Nephron progenitor cell (in vitro differentiated cells): Measurements from ENCODE around the gene PITX2.
A peak's percentile ranks its signal among the peaks of the same experiment; 100 is the strongest.

Experiments
- DNase-seq: peaks from one replicate; pipeline ENCODE4 v3.0.0; 2021
- H3K27ac Mint-ChIP-seq: 2 replicates; pipeline ENCODE4 v1.8.0; 2021; ENCODE audit warnings: mild to moderate bottlenecking, moderate library complexity, mixed read lengths
- H3K27me3 Mint-ChIP-seq: 2 replicates; pipeline ENCODE4 v1.8.0; 2021; ENCODE audit warnings: mild to moderate bottlenecking, low read depth, mixed read lengths; ENCODE audit not compliant: poor library complexity
- H3K36me3 Mint-ChIP-seq: 2 replicates; pipeline ENCODE4 v1.8.0; 2021; ENCODE audit warnings: low read depth, mixed read lengths
- H3K4me1 Mint-ChIP-seq: 2 replicates; pipeline ENCODE4 v1.8.0; 2021; ENCODE audit warnings: mixed read lengths
- H3K4me3 Mint-ChIP-seq: 2 replicates; pipeline ENCODE4 v1.8.0; 2021; ENCODE audit warnings: mild to moderate bottlenecking, moderate library complexity, mixed read lengths
- H3K9me3 Mint-ChIP-seq: 2 replicates; pipeline ENCODE4 v1.8.0; 2021; ENCODE audit warnings: mild to moderate bottlenecking, moderate library complexity, mixed read lengths
- TF ChIP-seq, protein P1 (sequence below): fragments of 200-600 bp; sonication (generic); IDR thresholded peaks from 2 replicates; pipeline ENCODE4 v1.5.0; 2021; ENCODE audit warnings: antibody characterized with exemption

Gene PITX2

DNA sequence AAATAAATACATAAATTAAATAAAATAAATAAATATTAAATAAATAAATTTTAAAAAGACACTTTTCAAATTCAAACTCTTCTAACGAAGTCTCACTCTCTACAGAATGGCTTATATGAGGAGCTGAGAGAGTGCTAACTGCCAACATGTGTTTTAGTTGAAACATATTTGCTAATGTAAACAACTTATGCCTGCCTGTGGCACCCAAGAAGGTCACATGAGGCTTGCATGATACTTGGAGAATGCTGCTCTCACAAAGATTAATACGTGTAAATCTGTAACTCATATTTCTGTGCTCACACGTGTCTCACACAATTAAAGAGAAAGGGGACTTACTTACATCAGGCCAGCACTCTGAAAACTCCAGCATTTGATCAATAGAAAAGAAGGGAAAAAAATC is 43.2 kb upstream of the PITX2 start:
- peaks cover 31% of the 10 kb centered on the region for H3K4me1 Mint-ChIP-seq
- no peak for DNase-seq
- H3K27ac Mint-ChIP-seq: no peak overlapping the region
- no peaks in the 10 kb centered on the region for H3K9me3 Mint-ChIP-seq
- no peak overlapping the region for H3K4me3 Mint-ChIP-seq
- TF ChIP-seq, protein P1, sequence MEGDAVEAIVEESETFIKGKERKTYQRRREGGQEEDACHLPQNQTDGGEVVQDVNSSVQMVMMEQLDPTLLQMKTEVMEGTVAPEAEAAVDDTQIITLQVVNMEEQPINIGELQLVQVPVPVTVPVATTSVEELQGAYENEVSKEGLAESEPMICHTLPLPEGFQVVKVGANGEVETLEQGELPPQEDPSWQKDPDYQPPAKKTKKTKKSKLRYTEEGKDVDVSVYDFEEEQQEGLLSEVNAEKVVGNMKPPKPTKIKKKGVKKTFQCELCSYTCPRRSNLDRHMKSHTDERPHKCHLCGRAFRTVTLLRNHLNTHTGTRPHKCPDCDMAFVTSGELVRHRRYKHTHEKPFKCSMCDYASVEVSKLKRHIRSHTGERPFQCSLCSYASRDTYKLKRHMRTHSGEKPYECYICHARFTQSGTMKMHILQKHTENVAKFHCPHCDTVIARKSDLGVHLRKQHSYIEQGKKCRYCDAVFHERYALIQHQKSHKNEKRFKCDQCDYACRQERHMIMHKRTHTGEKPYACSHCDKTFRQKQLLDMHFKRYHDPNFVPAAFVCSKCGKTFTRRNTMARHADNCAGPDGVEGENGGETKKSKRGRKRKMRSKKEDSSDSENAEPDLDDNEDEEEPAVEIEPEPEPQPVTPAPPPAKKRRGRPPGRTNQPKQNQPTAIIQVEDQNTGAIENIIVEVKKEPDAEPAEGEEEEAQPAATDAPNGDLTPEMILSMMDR: no peak
- no peaks in the 10 kb centered on the region for H3K36me3 Mint-ChIP-seq
- peaks cover 4% of the 10 kb centered on the region for H3K27me3 Mint-ChIP-seq

DNA sequence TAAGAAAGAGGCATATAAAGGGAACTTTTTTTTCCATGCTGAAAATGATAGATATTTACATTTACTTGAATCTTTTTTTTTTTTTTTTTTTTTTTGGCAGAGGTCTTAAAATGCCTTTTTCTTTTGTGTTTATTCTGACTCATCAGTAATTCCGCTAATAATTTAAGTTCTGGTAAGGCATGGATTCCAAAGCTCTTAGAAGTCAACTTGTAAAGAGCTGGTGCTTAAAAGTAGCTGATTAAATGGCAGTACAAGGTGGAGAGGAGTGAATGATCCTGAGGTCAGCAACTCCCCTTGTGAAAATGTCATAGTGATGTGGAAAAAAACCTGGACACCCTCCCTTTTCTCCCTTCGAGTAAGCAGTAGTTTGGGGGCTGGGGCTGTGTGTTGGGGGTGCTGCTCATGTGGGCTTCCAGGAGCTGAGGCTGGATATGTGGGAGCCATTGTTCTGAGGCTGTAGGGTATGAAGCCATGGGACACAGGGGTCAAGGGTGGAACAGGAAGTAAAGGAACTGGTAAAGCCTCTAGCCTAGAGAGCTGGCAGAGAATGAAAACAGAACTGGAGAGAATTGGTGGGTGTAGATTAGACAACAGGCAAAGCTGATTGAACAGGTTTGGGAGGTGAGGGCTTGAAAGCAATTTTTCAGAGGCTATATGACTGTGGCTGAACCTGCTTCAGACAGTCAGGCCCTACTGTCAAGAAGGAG is 41.0 kb upstream of the PITX2 start:
- Mint-ChIP-seq H3K9me3 (peaks cover 5% of the 10 kb centered on the region), H3K27me3 (no peaks in the 10 kb centered on the region), H3K27ac (peak overlapping the region; percentile 4), H3K36me3 (no peaks in the 10 kb centered on the region), H3K4me1 (peaks cover 24% of the 10 kb centered on the region), H3K4me3 (no peak overlapping the region)
- DNase-seq: no peak
- TF ChIP-seq, protein P1: no peak

DNA sequence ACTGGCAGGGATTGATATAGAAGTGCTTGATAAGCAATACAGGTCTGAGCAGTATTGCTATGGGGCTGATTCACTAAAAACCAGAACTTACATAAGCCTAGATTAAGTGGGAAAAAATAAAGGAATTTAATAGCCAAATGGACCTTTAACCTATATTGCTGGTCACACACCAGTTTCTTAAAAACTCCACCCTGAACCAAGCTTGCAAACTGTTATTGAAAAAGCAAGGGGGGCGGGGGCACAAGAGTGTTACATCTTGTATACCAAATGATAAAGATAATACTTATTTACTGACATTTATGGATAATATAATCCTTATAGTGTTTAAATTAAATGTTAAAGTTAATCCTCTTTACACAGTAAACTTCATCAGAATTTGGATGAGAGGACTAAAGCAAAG is 40.3 kb upstream of the PITX2 start:
- TF ChIP-seq, protein P1: no peak
- no peaks in the 10 kb centered on the region for H3K36me3 Mint-ChIP-seq
- H3K27me3 Mint-ChIP-seq: no peaks in the 10 kb centered on the region
- no peak for DNase-seq
- H3K9me3 Mint-ChIP-seq: peaks cover 8% of the 10 kb centered on the region
- H3K4me1 Mint-ChIP-seq: peaks cover 20% of the 10 kb centered on the region
- H3K27ac Mint-ChIP-seq: no peak overlapping the region
- no peak overlapping the region for H3K4me3 Mint-ChIP-seq

DNA sequence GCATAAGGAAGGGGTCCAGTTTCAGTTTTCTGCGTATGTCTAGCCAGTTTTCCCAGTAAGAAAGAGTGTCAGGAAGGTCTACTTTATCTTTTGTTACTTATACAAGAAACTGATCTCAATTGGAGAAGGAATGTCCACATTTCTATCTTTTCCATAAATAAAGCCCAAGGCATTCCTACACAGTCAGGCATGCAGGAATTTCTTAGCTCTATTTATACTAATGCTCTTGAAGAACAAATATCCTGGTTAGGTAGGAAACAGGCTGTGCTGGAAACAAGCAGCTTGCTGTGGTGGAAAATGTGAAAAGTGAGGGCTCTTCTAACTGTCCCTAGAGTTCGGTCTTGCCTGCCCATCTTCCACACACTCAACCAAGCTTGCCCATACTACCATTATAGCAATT is 37.9 kb upstream of the PITX2 start:
- DNase-seq: no peak
- TF ChIP-seq, protein P1: no peak
- H3K4me3 Mint-ChIP-seq: no peak overlapping the region
- peaks cover 8% of the 10 kb centered on the region for H3K9me3 Mint-ChIP-seq
- no peaks in the 10 kb centered on the region for H3K27me3 Mint-ChIP-seq
- no peaks in the 10 kb centered on the region for H3K36me3 Mint-ChIP-seq
- peaks cover 10% of the 10 kb centered on the region for H3K4me1 Mint-ChIP-seq
- H3K27ac Mint-ChIP-seq: no peak overlapping the region

DNA sequence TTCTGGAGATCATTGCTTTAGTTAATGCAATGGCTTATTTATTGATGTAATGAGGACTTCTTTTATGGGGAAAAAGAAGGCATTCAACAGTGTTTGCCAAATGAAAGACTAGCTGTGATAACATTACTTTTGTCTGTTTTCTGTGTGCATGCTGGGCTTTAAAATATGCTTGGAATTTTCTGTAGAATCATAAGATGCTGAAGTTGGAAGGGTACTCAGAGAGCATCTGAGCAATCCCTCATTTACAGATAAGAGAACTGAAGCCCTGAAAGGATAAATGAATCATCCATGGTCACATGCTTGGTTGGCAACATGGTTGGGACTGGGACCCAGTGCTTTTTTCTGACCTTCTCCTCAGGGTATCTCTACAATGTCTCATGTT is 31.4 kb upstream of the PITX2 start:
- Mint-ChIP-seq H3K36me3 (no peaks in the 10 kb centered on the region), H3K27me3 (peaks cover 6% of the 10 kb centered on the region), H3K9me3 (peaks cover 22% of the 10 kb centered on the region), H3K4me1 (no peaks in the 10 kb centered on the region), H3K27ac (no peak overlapping the region), H3K4me3 (no peak overlapping the region)
- DNase-seq: no peak
- TF ChIP-seq, protein P1: no peak
